Astrocyte (in vitro differentiated cells and primary cell): Measurements from ENCODE around the gene SNX8. TPM values are rescaled to one million over a fixed set of nuclear protein-coding genes. Genes with fewer than 3 reads are reported as not detected.

Source experiments
- DNase-seq: peaks from one replicate; pipeline ENCODE4 v3.0.0-alpha.2; 2010; ENCODE audit warnings: low read depth
- FAIRE-seq: peaks from 2 replicates; lab custom pipeline; 2011; peaks lifted over from hg19 to GRCh38; lab: Jason Lieb, UNC
- H2AFZ ChIP-seq: 2 replicates; pipeline ENCODE4 v1.6.0; 2012; ENCODE audit warnings: low read depth, low read length, inconsistent platforms
- H3K27ac ChIP-seq: 2 replicates; pipeline ENCODE4 v1.5.1; 2011; ENCODE audit warnings: low read depth, low read length, inconsistent platforms
- H3K27me3 ChIP-seq: 2 replicates; pipeline ENCODE4 v1.6.0; 2011; ENCODE audit warnings: low read length, inconsistent platforms; ENCODE audit not compliant: insufficient read depth
- H3K36me3 ChIP-seq: 2 replicates; pipeline ENCODE4 v1.5.1; 2011; ENCODE audit warnings: low read length, inconsistent platforms; ENCODE audit not compliant: insufficient read depth
- H3K4me1 ChIP-seq: 2 replicates; pipeline ENCODE4 v1.5.1; 2011; ENCODE audit warnings: low read length, inconsistent platforms; ENCODE audit not compliant: insufficient read depth
- H3K4me2 ChIP-seq: 2 replicates; pipeline ENCODE4 v1.6.0; 2012; ENCODE audit warnings: low read length, inconsistent platforms
- H3K4me3 ChIP-seq: 2 replicates; pipeline ENCODE4 v1.5.1; 2011; ENCODE audit warnings: low read depth, mild to moderate bottlenecking, low read length, inconsistent platforms; ENCODE audit not compliant: insufficient read depth
- H3K79me2 ChIP-seq: 2 replicates; pipeline ENCODE4 v1.6.0; 2012; ENCODE audit warnings: mild to moderate bottlenecking, low read length, inconsistent platforms; ENCODE audit not compliant: insufficient read depth
- H3K9ac ChIP-seq: 2 replicates; pipeline ENCODE4 v1.6.0; 2012; ENCODE audit warnings: mild to moderate bottlenecking, low read length, inconsistent platforms
- H3K9me3 ChIP-seq: 2 replicates; pipeline ENCODE4 v1.5.1; 2012; ENCODE audit warnings: low read depth, mild to moderate bottlenecking, low read length, inconsistent platforms; ENCODE audit not compliant: insufficient read depth
- H4K20me1 ChIP-seq: 2 replicates; pipeline ENCODE4 v1.6.0; 2012; ENCODE audit warnings: low read length, inconsistent platforms; ENCODE audit not compliant: insufficient read depth
- H3K27ac Mint-ChIP-seq: one replicate; pipeline ENCODE4 v1.8.0; 2021; ENCODE audit warnings: mild to moderate bottlenecking, mixed read lengths; ENCODE audit not compliant: unreplicated experiment
- H3K27me3 Mint-ChIP-seq: one replicate; pipeline ENCODE4 v1.8.0; 2021; ENCODE audit warnings: low read depth, mixed read lengths; ENCODE audit not compliant: unreplicated experiment
- H3K36me3 Mint-ChIP-seq: one replicate; pipeline ENCODE4 v1.8.0; 2021; ENCODE audit warnings: low read depth, mixed read lengths; ENCODE audit not compliant: unreplicated experiment
- H3K4me1 Mint-ChIP-seq: one replicate; pipeline ENCODE4 v1.8.0; 2021; ENCODE audit warnings: low read depth, mixed read lengths; ENCODE audit not compliant: unreplicated experiment
- H3K4me3 Mint-ChIP-seq: one replicate; pipeline ENCODE4 v1.8.0; 2021; ENCODE audit warnings: mild to moderate bottlenecking, moderate library complexity, mixed read lengths; ENCODE audit not compliant: unreplicated experiment
- H3K9me3 Mint-ChIP-seq: one replicate; pipeline ENCODE4 v1.8.0; 2021; ENCODE audit warnings: mild to moderate bottlenecking, mixed read lengths; ENCODE audit not compliant: unreplicated experiment
- EZH2 ChIP-seq: IDR thresholded peaks from 2 replicates; pipeline ENCODE4 v1.6.1; 2012; ENCODE audit warnings: mild to moderate bottlenecking, low read length, inconsistent platforms; ENCODE audit not compliant: insufficient read depth
- total RNA-seq: library from RNA; stranded (reverse); gene quantifications from 2 replicates; pipeline ENCODE4 v1.2.1, GENCODE V29; 2021
- TF ChIP-seq, protein P1 (sequence below): IDR thresholded peaks from 2 replicates; pipeline ENCODE4 v1.5.1; 2011; ENCODE audit warnings: low read depth, mild to moderate bottlenecking, inconsistent platforms, low read length, moderate library complexity; ENCODE audit not compliant: insufficient read depth

The SNX8 gene
- total RNA-seq, 1 donor from 2014 or later: 28.9 TPM

DNA sequence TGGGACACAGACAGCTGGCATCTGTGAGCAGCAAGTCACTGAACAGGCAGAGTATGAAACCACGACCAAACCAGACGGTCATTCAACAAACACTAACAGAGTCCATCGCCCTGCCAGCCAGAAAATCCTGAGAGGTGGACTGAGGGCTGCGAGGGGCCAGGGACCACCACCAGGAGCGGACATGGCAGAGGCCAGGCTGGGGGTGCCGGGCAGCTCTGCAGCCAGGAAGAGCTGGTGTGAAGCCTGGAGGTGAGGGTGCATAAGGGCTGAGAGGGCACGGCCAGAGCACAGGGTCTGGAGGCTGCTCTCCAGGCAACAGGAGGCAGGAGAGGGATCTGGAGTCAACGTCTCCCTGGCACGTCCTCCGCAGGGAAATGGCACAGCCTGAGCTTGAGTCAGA is 97.0 kb downstream of the SNX8 start:
- FAIRE-seq (no peak), DNase-seq (no peak)
- no peak for TF ChIP-seq EZH2
- TF ChIP-seq, protein P1, sequence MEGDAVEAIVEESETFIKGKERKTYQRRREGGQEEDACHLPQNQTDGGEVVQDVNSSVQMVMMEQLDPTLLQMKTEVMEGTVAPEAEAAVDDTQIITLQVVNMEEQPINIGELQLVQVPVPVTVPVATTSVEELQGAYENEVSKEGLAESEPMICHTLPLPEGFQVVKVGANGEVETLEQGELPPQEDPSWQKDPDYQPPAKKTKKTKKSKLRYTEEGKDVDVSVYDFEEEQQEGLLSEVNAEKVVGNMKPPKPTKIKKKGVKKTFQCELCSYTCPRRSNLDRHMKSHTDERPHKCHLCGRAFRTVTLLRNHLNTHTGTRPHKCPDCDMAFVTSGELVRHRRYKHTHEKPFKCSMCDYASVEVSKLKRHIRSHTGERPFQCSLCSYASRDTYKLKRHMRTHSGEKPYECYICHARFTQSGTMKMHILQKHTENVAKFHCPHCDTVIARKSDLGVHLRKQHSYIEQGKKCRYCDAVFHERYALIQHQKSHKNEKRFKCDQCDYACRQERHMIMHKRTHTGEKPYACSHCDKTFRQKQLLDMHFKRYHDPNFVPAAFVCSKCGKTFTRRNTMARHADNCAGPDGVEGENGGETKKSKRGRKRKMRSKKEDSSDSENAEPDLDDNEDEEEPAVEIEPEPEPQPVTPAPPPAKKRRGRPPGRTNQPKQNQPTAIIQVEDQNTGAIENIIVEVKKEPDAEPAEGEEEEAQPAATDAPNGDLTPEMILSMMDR: no peak
- H3K79me2 ChIP-seq: peaks cover 12% of the 10 kb centered on the region
- no peak overlapping the region for H3K27ac ChIP-seq
- no peaks in the 10 kb centered on the region for H3K27me3 ChIP-seq
- H3K4me3 ChIP-seq: no peak overlapping the region
- peaks cover 2% of the 10 kb centered on the region for H3K4me1 Mint-ChIP-seq
- H3K9ac ChIP-seq: no peak overlapping the region
- H2AFZ ChIP-seq: no peak overlapping the region
- no peaks in the 10 kb centered on the region for H3K4me1 ChIP-seq
- H4K20me1 ChIP-seq: peaks cover 44% of the 10 kb centered on the region
- peaks cover 28% of the 10 kb centered on the region for H3K36me3 Mint-ChIP-seq
- H3K9me3 ChIP-seq: no peaks in the 10 kb centered on the region
- H3K4me2 ChIP-seq: no peak overlapping the region
- no peaks in the 10 kb centered on the region for H3K27me3 Mint-ChIP-seq
- H3K27ac Mint-ChIP-seq: no peak overlapping the region
- H3K9me3 Mint-ChIP-seq: peaks cover 3% of the 10 kb centered on the region
- H3K4me3 Mint-ChIP-seq: no peak overlapping the region
- peaks cover 19% of the 10 kb centered on the region for H3K36me3 ChIP-seq

DNA sequence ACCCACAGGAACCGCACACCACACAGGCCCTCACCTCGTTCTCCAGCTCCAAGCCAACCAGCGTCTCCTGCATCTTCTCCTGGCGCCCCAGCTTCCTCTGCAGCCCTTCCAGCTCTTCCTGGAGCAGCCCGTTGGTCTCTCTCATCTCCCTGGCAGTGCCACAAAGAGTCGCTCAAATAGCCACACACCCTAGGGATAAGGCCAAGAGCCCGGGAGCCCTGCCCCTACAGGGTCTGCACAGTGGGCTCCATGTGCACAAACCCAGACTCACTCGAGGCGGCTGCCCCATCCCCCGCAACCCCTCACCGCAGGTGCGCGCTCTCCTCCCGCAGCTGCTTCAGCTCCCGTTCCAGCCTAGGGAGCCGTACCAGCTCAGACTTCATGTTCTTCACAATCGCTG is 98.4 kb downstream of the SNX8 start:
- DNase-seq (no peak), FAIRE-seq (no peak)
- H3K27me3 Mint-ChIP-seq: no peaks in the 10 kb centered on the region
- no peak overlapping the region for H2AFZ ChIP-seq
- H3K27ac Mint-ChIP-seq: no peak overlapping the region
- H3K27ac ChIP-seq: no peak overlapping the region
- peaks cover 36% of the 10 kb centered on the region for H4K20me1 ChIP-seq
- no peaks in the 10 kb centered on the region for H3K27me3 ChIP-seq
- no peaks in the 10 kb centered on the region for H3K4me1 ChIP-seq
- peaks cover 2% of the 10 kb centered on the region for H3K4me1 Mint-ChIP-seq
- TF ChIP-seq EZH2: no peak
- H3K79me2 ChIP-seq: peaks cover 8% of the 10 kb centered on the region
- H3K9me3 ChIP-seq: no peaks in the 10 kb centered on the region
- H3K9ac ChIP-seq: no peak overlapping the region
- peaks cover 3% of the 10 kb centered on the region for H3K9me3 Mint-ChIP-seq
- H3K36me3 ChIP-seq: peaks cover 19% of the 10 kb centered on the region
- H3K36me3 Mint-ChIP-seq: peaks cover 32% of the 10 kb centered on the region
- no peak overlapping the region for H3K4me3 Mint-ChIP-seq
- no peak overlapping the region for H3K4me2 ChIP-seq
- H3K4me3 ChIP-seq: no peak overlapping the region

DNA sequence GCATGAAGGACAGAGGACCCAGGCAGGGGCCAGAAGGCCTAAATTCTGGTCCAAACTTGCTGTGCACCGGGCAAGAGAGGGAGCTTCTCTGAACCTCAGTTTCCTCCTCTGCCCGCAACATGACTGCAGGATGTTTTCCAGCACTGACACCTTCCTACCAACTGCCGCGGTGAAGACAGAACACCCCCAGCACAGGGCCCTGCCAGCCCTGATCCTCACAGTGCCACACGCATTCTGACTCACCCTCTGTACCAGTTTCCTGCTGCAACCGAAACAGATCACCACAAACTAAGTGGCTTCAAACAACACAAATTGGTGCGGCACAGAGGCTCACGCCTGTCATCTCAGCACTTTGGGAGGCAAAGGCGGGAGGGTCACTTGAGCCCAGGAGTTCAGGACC is 99.6 kb downstream of the SNX8 start:
- Histone ChIP-seq H3K27ac (no peak overlapping the region), H3K9ac (no peak overlapping the region), H3K36me3 (peaks cover 19% of the 10 kb centered on the region), H4K20me1 (peaks cover 30% of the 10 kb centered on the region), H3K4me2 (no peak overlapping the region), H3K27me3 (no peaks in the 10 kb centered on the region), H3K4me3 (no peak overlapping the region), H3K9me3 (no peaks in the 10 kb centered on the region), H3K4me1 (no peaks in the 10 kb centered on the region), H2AFZ (no peak overlapping the region), H3K79me2 (no peaks in the 10 kb centered on the region)
- H3K27ac Mint-ChIP-seq: no peak overlapping the region
- no peak for DNase-seq
- no peaks in the 10 kb centered on the region for H3K27me3 Mint-ChIP-seq
- H3K4me3 Mint-ChIP-seq: no peak overlapping the region
- peaks cover 2% of the 10 kb centered on the region for H3K4me1 Mint-ChIP-seq
- H3K9me3 Mint-ChIP-seq: peaks cover 3% of the 10 kb centered on the region
- peaks cover 29% of the 10 kb centered on the region for H3K36me3 Mint-ChIP-seq
- FAIRE-seq: no peak
- TF ChIP-seq, protein P1: no peak
- no peak for TF ChIP-seq EZH2
